Peyer's patch (tissue), 4 donors: ENCODE results near the gene CEACAM5.

Experiments used
- CTCF ChIP-seq, 6 experiments: fragments of 450-650 bp in 4 of 6; fragments of 200-600 bp in 2 of 6; sonication (generic) in 1 of 6; IDR thresholded peaks; one replicate each; pipeline ENCODE4 v1.5.1; 2017 to 2019; ENCODE audit warnings: antibody characterized with exemption in 6 of 6, mild to moderate bottlenecking in 3 of 6, moderate library complexity in 1 of 6
- POLR2A ChIP-seq, 2 donors: fragments of 450-650 bp; IDR thresholded peaks; one replicate each; pipeline ENCODE4 v1.5.1; 2017; ENCODE audit warnings: antibody characterized with exemption in 2 of 2, mild to moderate bottlenecking in 2 of 2, moderate library complexity in 2 of 2

GRCh38 chr19:41720103-41720502 lies 11.7 kb downstream of the CEACAM5 start:
- TF ChIP-seq POLR2A (IDR thresholded peaks at IDR 0.05): no peak
- TF ChIP-seq CTCF (IDR thresholded peaks at IDR 0.05): no peak
